Fibroblast of lung (primary cell): ENCODE measurements around the gene WDR35.

ENCODE experiments used
- EZH2 ChIP-seq: IDR thresholded peaks from 2 replicates; pipeline ENCODE4 v1.5.1; 2012; ENCODE audit warnings: low read length, control low read depth, mild to moderate bottlenecking; ENCODE audit errors: missing control alignments
- TF ChIP-seq, protein P1 (sequence below), 2 donors: IDR thresholded peaks in 1 of 2; conservative IDR thresholded peaks in 1 of 2; 1 replicate in 1 of 2; 2 replicates in 1 of 2; pipeline ENCODE4 v1.5.1; 2011 to 2012; ENCODE audit warnings: low read length in 2 of 2, control low read depth in 1 of 2, inconsistent platforms in 1 of 2, low read depth in 1 of 2, mild to moderate bottlenecking in 1 of 2

DNA sequence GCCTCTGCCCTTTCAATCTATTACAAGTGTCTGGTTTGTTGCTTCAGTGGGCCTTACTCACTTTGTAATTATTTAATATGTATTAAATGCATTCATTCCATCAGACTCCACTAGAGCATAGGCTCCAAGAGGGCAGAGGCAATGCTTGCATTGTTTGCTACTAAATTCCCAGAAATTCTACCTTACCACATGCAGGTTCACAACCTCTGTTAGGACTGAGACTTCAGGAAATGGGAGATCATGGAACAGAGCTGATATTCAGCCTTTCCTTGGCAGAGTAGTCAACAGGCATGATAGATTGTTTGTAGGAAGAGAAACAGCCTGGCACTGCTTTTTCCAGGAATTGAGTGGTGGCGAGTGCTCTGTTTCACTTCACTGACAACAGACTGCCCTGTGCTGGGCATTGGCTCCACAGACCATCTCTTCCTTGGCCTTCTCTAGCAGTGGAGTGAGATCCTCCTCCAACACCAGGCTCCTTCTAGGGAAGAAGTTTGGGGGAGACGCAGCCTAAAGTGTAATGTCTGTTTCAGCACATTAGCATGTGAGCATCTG is 28.8 kb upstream of the WDR35 start:
- no peak for TF ChIP-seq EZH2
- TF ChIP-seq, protein P1, sequence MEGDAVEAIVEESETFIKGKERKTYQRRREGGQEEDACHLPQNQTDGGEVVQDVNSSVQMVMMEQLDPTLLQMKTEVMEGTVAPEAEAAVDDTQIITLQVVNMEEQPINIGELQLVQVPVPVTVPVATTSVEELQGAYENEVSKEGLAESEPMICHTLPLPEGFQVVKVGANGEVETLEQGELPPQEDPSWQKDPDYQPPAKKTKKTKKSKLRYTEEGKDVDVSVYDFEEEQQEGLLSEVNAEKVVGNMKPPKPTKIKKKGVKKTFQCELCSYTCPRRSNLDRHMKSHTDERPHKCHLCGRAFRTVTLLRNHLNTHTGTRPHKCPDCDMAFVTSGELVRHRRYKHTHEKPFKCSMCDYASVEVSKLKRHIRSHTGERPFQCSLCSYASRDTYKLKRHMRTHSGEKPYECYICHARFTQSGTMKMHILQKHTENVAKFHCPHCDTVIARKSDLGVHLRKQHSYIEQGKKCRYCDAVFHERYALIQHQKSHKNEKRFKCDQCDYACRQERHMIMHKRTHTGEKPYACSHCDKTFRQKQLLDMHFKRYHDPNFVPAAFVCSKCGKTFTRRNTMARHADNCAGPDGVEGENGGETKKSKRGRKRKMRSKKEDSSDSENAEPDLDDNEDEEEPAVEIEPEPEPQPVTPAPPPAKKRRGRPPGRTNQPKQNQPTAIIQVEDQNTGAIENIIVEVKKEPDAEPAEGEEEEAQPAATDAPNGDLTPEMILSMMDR (conservative IDR thresholded peaks at IDR 0.05 in 1 of 2, IDR thresholded peaks at IDR 0.05 in 1 of 2; ENCODE audit: low read depth in 1 of 2, low read length in 2 of 2) = no peak
